Activated CD4-positive, alpha-beta memory T cell treated with anti-CD3 and anti-CD28 coated beads, Interleukin-2, amount 10 ng/mL, durations not matched to agents 7 days and 5 days (primary cell): ENCODE data around the gene TUBB1. TPM values are rescaled to one million over a fixed set of nuclear protein-coding genes. Genes with fewer than 3 reads are reported as not detected.

ENCODE experiments used
- CTCF ChIA-PET: fragments of 350-600 bp; sonication (Branson Sonifier 250); formaldehyde crosslinking; loops from one replicate; lab custom pipeline; 2021; ENCODE audit warnings: antibody characterized with exemption, inconsistent platforms; lab: Charles Lee
- POLR2A ChIA-PET: fragments of 350-600 bp; sonication (Branson Sonifier 250); formaldehyde crosslinking; loops from one replicate; lab custom pipeline; 2021; ENCODE audit warnings: antibody characterized with exemption; lab: Charles Lee
- DNase-seq: peaks from one replicate; pipeline ENCODE4 v3.0.0-alpha.2; 2020
- H3K27ac Mint-ChIP-seq: one replicate; pipeline ENCODE4 v1.8.0; 2021; ENCODE audit warnings: mild to moderate bottlenecking, mixed read lengths
- H3K27me3 Mint-ChIP-seq: one replicate; pipeline ENCODE4 v1.8.0; 2021; ENCODE audit warnings: mixed read lengths
- H3K36me3 Mint-ChIP-seq: one replicate; pipeline ENCODE4 v1.8.0; 2021; ENCODE audit warnings: low read depth, mixed read lengths
- H3K4me1 Mint-ChIP-seq: one replicate; pipeline ENCODE4 v1.8.0; 2021; ENCODE audit warnings: mixed read lengths
- H3K4me3 Mint-ChIP-seq: one replicate; pipeline ENCODE4 v1.8.0; 2021; ENCODE audit warnings: mild to moderate bottlenecking, mixed read lengths
- H3K9me3 Mint-ChIP-seq: one replicate; pipeline ENCODE4 v1.8.0; 2021; ENCODE audit warnings: mixed read lengths
- total RNA-seq, 2 experiments: library from RNA; stranded (reverse); gene quantifications; one replicate each; pipeline ENCODE4 v1.2.3, GENCODE V29; 2021

Gene TUBB1
- total RNA-seq, 2 experiments from 2014 or later = not detected

DNA sequence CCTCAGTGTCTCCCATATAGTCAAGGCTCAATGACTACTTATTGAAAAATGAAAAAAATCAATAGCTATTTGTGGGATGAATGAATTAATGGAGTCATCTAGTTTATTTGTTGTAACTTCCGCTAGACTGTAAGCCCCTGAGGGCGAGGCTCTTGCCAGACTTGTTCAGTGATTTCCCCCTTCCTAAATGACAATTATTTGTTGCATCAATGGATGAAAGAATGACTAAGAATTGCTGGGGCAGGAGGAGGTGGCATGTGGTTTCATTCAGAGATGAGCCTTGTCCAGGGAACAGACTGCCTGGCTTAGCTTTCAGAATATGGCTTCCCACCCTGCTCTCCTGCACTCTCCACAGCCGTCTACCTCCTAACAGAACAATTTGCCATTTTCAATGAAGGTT is 24.5 kb downstream of the TUBB1 start:
- H3K27ac Mint-ChIP-seq = peak overlapping the region; percentile 75
- no peaks in the 10 kb centered on the region for H3K9me3 Mint-ChIP-seq
- CTCF ChIA-PET = interaction anchor here (0.6 to 3.9 kb wide), 5 partner anchors 12 to 116 kb away, joined by 3 to 21 read pairs (median 3); partner anchors contain the start of gene ATP5F1E
- DNase-seq = no peak
- H3K27me3 Mint-ChIP-seq = no peaks in the 10 kb centered on the region
- POLR2A ChIA-PET = interaction anchor here (0.7 to 4.8 kb wide), 11 partner anchors 9 to 393 kb away, joined by 3 to 80 read pairs (median 5); partner anchors contain the start of genes ATP5F1E, NELFCD, STX16 and ZNF831
- H3K4me1 Mint-ChIP-seq = peaks cover 55% of the 10 kb centered on the region
- peaks cover 20% of the 10 kb centered on the region for H3K36me3 Mint-ChIP-seq
- H3K4me3 Mint-ChIP-seq = peak overlapping the region; percentile 90

- peaks cover under 1% of the 10 kb centered on the region for H3K27me3 Mint-ChIP-seq
- ChIA-PET POLR2A (interaction anchor here (1.8 to 4.8 kb wide), 3 partner anchors 8 to 393 kb away, joined by 5 to 80 read pairs (median 5); partner anchors contain the start of genes ATP5F1E and STX16), CTCF (interaction anchor here (0.6 to 1.4 kb wide), 3 partner anchors 36 to 44 kb away, joined by 3 to 6 read pairs (median 3); no protein-coding TSS in a partner anchor)
- DNase-seq = no peak
- no peak overlapping the region for H3K4me3 Mint-ChIP-seq
- peaks cover 51% of the 10 kb centered on the region for H3K4me1 Mint-ChIP-seq
- H3K9me3 Mint-ChIP-seq = no peaks in the 10 kb centered on the region
- H3K27ac Mint-ChIP-seq = no peak overlapping the region
- peaks cover 17% of the 10 kb centered on the region for H3K36me3 Mint-ChIP-seq
These were observed 25.1 kb downstream of the TUBB1 start for GRCh38 chr20:59044295-59044694.

GRCh38 chr20:59044796-59045195 is 25.6 kb downstream of the TUBB1 start:
- CTCF ChIA-PET = no interaction called here
- no peaks in the 10 kb centered on the region for H3K9me3 Mint-ChIP-seq

GRCh38 chr20:59046862-59047261 is 27.6 kb downstream of the TUBB1 start:
- Mint-ChIP-seq H3K4me3 (no peak overlapping the region), H3K9me3 (no peaks in the 10 kb centered on the region), H3K4me1 (peaks cover 27% of the 10 kb centered on the region), H3K27ac (no peak overlapping the region), H3K36me3 (no peaks in the 10 kb centered on the region), H3K27me3 (peaks cover 16% of the 10 kb centered on the region)
- ChIA-PET CTCF (interaction anchor here (1.4 kb wide), 1 partner anchor 161 kb away, joined by 5 read pairs; no protein-coding TSS in a partner anchor), POLR2A (no interaction called here)
- DNase-seq = no peak

More at GRCh38 chr20:59044796-59045195, 25.6 kb downstream of the TUBB1 start:
- peaks cover 1% of the 10 kb centered on the region for H3K27me3 Mint-ChIP-seq
- peaks cover 46% of the 10 kb centered on the region for H3K4me1 Mint-ChIP-seq
- no peak overlapping the region for H3K27ac Mint-ChIP-seq
- H3K4me3 Mint-ChIP-seq = no peak overlapping the region
- peaks cover 16% of the 10 kb centered on the region for H3K36me3 Mint-ChIP-seq
- DNase-seq = no peak
- POLR2A ChIA-PET = interaction anchor here (1.8 kb wide), 1 partner anchor 13 kb away, joined by 8 read pairs; the partner anchor contains the start of gene ATP5F1E

DNA sequence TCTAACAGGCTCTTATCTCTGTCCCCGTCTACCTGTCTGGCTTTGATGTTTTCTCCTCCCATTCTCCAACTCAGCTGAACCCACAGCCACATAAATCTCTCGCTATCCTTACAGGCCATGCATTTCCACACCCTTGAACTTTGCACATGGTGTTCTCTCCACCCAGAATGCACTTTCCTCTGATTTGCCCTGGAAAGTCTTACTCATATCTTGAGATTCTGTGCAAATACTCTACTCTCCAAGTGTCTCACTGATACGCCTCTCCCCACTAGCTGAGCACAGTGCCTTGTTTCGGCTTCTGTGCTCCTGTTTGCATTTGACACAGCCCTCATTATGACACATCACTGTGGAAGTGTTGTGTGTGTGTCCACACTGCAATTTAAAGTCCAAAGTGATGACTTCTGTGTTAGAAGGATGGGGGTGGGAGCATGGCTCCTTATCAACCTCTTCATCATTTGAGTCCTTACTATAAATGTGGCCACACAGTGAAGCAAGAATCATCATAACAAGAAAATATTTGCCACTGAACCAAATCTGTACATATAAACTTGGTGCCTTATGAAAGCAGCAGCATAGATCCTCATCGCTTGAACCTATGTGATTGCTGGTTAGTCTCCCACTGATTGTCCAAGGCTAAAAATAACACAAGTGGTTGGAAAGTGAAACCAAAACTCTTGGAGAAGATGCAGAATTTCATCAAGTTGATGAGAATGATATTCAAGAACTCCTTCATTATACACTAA is 28.9 kb downstream of the TUBB1 start:
- H3K36me3 Mint-ChIP-seq = no peaks in the 10 kb centered on the region
- H3K27me3 Mint-ChIP-seq = peaks cover 19% of the 10 kb centered on the region
- H3K4me3 Mint-ChIP-seq = no peak overlapping the region
- peaks cover 26% of the 10 kb centered on the region for H3K4me1 Mint-ChIP-seq
- no peaks in the 10 kb centered on the region for H3K9me3 Mint-ChIP-seq
- no peak overlapping the region for H3K27ac Mint-ChIP-seq
- no peak for DNase-seq
- ChIA-PET CTCF (no interaction called here), POLR2A (no interaction called here)

DNA sequence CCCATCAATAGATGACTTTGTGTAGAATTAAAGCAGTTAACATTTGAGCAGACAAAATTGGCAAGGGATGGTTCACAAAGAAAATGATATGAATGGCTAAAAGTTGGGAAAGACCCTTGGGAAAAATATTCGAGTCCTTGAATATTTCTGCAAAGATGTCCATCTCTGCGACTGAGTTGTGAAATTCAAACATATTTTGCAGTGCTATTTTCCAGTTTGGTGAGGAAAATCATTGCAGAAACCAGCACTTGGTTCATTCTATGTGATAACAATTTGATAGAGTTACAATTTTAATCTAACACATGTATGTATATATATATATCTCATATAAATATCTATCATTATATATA is 29.4 kb downstream of the TUBB1 start:
- CTCF ChIA-PET = no interaction called here
- DNase-seq = no peak
- Mint-ChIP-seq H3K4me1 (peaks cover 21% of the 10 kb centered on the region), H3K4me3 (no peak overlapping the region), H3K9me3 (no peaks in the 10 kb centered on the region), H3K27me3 (peaks cover 24% of the 10 kb centered on the region), H3K36me3 (no peaks in the 10 kb centered on the region), H3K27ac (no peak overlapping the region)
- POLR2A ChIA-PET = no interaction called here

- Mint-ChIP-seq H3K4me3 (no peak overlapping the region), H3K27me3 (peaks cover 34% of the 10 kb centered on the region), H3K27ac (no peak overlapping the region), H3K4me1 (peaks cover 13% of the 10 kb centered on the region), H3K9me3 (no peaks in the 10 kb centered on the region), H3K36me3 (no peaks in the 10 kb centered on the region)
- ChIA-PET CTCF (interaction anchor here (1.1 to 1.3 kb wide), 2 partner anchors 38 to 41 kb away, joined by 3 read pairs; no protein-coding TSS in a partner anchor), POLR2A (interaction anchor here (1.0 kb wide), 1 partner anchor 19 kb away, joined by 3 read pairs; no protein-coding TSS in a partner anchor)
- DNase-seq = no peak
These were observed 31.2 kb downstream of the TUBB1 start for GRCh38 chr20:59050437-59050836.

GRCh38 chr20:59051666-59052185 is 32.5 kb downstream of the TUBB1 start:
- Mint-ChIP-seq H3K4me3 (no peak overlapping the region), H3K27me3 (peaks cover 41% of the 10 kb centered on the region), H3K36me3 (no peaks in the 10 kb centered on the region), H3K4me1 (peaks cover 13% of the 10 kb centered on the region), H3K27ac (no peak overlapping the region), H3K9me3 (no peaks in the 10 kb centered on the region)
- DNase-seq = no peak
- POLR2A ChIA-PET = interaction anchor here (1.9 kb wide), 1 partner anchor 8 kb away, joined by 5 read pairs; no protein-coding TSS in a partner anchor
- CTCF ChIA-PET = no interaction called here

DNA sequence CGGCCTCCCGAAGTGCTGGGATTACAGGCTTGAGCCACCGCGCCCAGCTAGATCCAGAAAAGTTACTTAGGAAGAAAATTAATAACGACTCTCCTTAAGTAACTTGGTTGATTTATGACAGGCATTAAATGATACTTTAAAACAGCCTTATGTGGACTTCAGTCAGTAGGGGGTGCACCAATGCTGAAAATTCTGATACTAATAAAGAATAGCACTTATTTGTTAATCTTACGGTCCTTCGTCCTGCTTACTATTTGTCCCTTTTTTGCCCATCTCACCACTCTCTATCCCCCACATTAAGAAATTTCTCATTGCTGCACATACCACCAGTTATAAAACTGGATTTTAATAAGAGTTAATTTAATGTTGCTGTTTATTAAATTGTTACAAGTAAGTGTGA is 36.1 kb downstream of the TUBB1 start:
- Mint-ChIP-seq H3K4me3 (no peak overlapping the region), H3K4me1 (no peaks in the 10 kb centered on the region), H3K27ac (no peak overlapping the region), H3K36me3 (no peaks in the 10 kb centered on the region), H3K27me3 (peaks cover 42% of the 10 kb centered on the region), H3K9me3 (no peaks in the 10 kb centered on the region)
- no peak for DNase-seq
- ChIA-PET POLR2A (no interaction called here), CTCF (interaction anchor here (1.6 to 2.1 kb wide), 2 partner anchors 152 to 166 kb away, joined by 3 to 7 read pairs; no protein-coding TSS in a partner anchor)

- Mint-ChIP-seq H3K27me3 (peaks cover 25% of the 10 kb centered on the region), H3K4me3 (no peak overlapping the region), H3K27ac (no peak overlapping the region), H3K9me3 (no peaks in the 10 kb centered on the region), H3K4me1 (no peaks in the 10 kb centered on the region), H3K36me3 (no peaks in the 10 kb centered on the region)
- DNase-seq = no peak
- CTCF ChIA-PET = no interaction called here
- POLR2A ChIA-PET = no interaction called here
These were observed 42.9 kb downstream of the TUBB1 start for GRCh38 chr20:59062081-59062480.

DNA sequence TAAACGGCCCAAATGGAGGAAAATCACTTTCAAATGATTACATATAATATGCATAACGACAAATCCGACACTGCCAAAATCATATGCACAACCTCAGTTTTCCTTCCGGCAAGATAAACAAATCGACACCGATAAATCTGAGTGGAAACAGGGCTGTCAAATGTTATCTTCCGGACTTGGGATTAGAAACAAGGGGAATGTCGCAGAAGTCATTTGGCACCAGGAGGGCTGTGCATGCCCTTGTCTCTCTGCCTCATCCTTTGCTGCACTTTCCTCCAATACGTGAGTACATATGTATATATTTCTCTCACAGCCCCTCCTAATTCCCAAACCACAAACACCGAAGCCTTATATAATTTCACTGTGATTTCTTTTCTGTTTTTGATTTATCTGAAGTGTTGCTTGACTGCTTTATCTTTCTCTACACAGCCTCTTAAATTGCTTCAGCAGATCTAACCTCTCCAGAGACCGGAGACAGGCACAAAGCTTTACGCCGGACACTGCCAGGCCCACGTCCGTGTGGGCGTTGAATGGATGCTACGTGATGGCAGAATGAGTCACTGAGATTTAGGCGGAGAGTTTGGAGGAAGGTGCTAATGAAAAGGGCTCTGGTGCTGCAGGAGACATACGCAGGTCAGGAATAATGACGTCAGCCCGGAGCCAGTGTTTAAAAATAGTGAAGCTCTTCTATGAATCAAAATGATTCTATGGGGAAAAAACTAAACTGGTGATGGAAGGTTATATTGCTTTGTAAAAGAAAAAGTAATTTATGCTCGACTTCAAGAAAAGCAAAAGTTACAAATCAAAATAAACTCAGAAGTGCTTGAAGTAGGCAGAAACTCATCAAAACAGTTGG is 44.4 kb downstream of the TUBB1 start:
- no peaks in the 10 kb centered on the region for H3K36me3 Mint-ChIP-seq
- no peaks in the 10 kb centered on the region for H3K4me1 Mint-ChIP-seq
- no peak overlapping the region for H3K4me3 Mint-ChIP-seq
- no peaks in the 10 kb centered on the region for H3K9me3 Mint-ChIP-seq
- ChIA-PET CTCF (interaction anchor here (0.9 kb wide), 1 partner anchor 9 kb away, joined by 3 read pairs; no protein-coding TSS in a partner anchor), POLR2A (no interaction called here)
- H3K27me3 Mint-ChIP-seq = peaks cover 31% of the 10 kb centered on the region
- DNase-seq = no peak
- H3K27ac Mint-ChIP-seq = no peak overlapping the region

DNA sequence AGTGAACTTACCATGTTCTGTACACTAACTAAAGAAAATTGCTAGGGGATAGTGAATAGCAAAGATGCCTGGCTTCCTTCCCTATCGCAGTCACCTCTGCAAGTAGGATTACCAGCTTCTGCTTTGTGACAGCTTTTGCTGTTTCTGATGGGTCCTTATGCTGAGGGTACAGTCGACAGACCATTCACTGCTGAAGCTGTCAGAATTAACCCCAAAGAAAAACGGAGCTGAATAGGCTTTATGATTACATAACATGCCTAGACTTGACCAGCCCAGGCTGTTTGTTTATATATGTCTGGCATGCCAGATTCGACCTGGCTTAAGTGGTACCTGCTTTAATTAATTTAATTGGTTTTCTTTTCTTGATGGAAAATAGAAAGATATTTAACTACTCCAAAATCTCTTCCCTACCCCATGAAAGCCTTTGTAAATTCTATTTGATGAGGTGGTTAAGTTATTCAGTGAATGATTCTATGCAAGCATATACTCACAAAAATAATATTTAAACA is 45.0 kb downstream of the TUBB1 start:
- Mint-ChIP-seq H3K27me3 (peaks cover 32% of the 10 kb centered on the region), H3K4me1 (no peaks in the 10 kb centered on the region), H3K4me3 (no peak overlapping the region), H3K27ac (no peak overlapping the region), H3K9me3 (no peaks in the 10 kb centered on the region), H3K36me3 (no peaks in the 10 kb centered on the region)
- POLR2A ChIA-PET = no interaction called here
- CTCF ChIA-PET = interaction anchor here (0.9 kb wide), 1 partner anchor 10 kb away, joined by 3 read pairs; no protein-coding TSS in a partner anchor
- DNase-seq = no peak
